GM18499 (cell line): ENCODE data around the gene ATP11A.

Experiments
- ATAC-seq: cut with Tn5 transposase; IDR thresholded peaks from one replicate; pipeline ENCODE4 v1.9.1; 2021; ENCODE audit warnings: moderate number of reproducible peaks; ENCODE audit not compliant: insufficient read depth, unreplicated experiment

ATP11A gene

GRCh38 chr13:112910016-112910415 lies 220.2 kb downstream of the ATP11A start:
- no peak for ATAC-seq

GRCh38 chr13:112910616-112911280 lies 220.9 kb downstream of the ATP11A start:
- ATAC-seq: no peak

GRCh38 chr13:112911285-112911701 lies 221.5 kb downstream of the ATP11A start:
- no peak for ATAC-seq

DNA sequence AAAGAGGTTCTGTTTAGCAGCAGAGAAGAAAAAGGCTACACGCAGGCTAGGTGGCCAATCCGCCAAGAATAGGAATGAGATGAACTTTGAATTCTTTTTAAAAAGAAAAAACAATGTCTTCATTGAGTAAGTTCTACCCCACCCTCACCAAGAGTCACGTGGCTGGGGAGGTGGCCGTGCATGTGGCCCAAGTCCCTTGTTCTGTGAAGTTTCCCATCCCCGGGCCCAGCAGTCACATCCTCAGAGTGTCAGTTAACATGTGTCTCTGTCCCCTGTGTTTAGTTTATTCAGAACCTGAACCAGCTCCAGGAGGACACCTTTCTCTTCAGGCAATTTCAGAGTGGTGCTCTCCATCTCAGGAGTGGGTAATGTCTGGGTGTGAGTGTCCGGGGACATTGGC lies 222.0 kb downstream of the ATP11A start:
- ATAC-seq: no peak

GRCh38 chr13:112912726-112913440 lies 223.0 kb downstream of the ATP11A start:
- ATAC-seq: no peak

DNA sequence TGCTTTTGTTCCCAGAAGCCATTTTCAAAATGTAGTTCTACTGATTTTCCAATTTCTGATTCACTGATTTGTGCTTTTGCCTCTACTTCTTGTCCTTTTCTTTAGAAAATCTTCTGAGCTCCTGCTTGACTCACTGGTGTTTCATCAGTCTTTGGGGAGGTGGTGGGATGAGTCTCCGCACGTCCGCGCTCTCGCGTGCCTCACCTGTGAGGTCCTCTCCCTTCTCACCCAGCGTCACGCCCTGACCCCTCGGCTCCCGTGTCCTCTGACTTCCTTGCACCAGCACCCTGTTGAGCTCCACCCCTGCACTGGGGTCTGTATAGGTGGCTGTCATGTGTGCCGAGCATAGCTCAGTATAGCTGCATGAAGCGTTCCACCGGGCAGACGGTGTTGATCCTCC lies 226.5 kb downstream of the ATP11A start:
- no peak for ATAC-seq

DNA sequence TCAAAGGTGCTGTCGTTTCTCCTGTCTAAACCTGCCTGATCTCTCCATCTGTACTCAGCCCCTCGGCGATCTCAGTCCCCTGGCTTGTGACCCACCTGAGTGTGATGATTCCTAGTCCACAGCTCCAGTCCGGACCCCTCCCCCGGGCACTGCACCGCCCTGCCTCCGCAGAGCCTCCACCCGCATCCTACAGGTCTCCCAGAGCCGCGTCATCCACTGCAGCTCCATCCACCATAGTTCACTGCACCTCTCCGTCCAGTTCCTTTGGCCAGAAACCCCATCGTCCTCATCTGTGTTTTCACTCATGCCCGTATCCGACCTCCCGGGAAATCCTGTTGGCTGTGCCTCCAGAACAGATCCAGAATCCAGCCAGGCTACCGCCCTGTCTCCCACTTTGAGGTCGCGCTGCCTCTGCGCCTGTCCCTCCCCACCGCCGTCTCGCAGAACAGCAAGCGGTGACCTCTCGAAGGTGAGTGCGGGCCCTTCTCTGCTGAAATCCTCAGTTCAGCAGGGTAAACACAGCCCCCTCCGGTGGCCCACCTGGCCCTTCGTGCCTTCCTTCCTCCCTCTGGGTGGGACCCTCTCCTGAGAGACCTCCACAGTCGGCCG lies 227.3 kb downstream of the ATP11A start:
- ATAC-seq: no peak

- no peak for ATAC-seq
Measured at GRCh38 chr13:112917737-112918136, 227.9 kb downstream of the ATP11A start.

DNA sequence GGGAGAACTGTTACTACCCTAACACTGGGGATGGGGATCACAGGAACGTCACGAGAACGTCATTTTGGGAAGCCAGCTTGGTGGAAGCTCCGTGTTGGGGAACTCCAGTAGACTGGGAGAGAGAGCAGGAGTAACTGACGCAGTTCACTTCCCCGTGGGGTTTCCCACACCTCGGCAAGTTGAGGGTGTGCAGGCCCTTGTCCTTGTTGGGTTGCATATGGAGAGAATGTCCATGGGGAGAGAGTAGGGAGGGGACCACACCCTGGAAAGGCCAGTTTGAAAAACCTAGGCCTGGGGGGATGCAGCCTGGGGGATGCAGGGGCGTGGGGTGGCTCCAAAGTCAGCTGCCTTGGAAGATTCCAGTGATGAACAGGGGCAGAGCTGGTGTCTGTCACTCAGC lies 228.4 kb downstream of the ATP11A start:
- no peak for ATAC-seq

DNA sequence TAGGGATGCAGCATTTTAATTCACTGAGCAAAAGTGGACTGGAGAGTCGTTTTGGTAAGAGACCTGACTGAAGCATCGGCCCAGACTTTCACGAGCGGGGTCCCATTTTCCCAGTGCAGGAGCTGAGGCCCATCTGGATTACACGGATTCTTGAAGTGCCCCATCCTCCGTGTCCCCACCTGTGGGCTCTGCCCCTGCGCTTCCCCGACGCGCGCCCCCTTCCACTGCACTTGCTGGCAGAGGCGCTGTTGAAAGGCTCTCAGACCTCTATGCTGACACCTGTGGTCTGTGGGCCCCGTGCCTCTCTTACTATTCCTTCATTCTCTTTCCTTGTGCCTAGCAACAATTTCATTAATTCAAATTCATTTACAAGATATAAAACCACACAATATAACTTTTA lies 228.9 kb downstream of the ATP11A start:
- no peak for ATAC-seq

GRCh38 chr13:112923962-112924361 lies 234.1 kb downstream of the ATP11A start:
- no peak for ATAC-seq

DNA sequence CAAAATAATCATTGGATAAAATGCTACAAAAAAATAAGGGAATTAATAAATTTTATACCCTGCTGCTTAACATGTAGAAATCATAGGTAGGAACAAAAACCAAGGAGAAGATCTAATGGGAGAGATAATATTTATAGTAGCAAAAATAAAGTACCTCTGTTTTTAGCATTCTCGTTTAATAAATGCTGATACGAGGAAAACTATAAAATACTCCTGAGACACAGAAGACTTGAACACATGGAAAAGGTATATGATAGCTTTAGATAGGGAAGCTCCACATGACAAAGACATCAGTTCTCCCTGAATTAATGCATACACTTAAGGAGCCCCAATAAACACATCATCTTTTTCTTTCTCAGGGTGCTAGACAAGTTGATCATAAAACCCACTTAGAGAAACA lies 234.5 kb downstream of the ATP11A start:
- no peak for ATAC-seq

DNA sequence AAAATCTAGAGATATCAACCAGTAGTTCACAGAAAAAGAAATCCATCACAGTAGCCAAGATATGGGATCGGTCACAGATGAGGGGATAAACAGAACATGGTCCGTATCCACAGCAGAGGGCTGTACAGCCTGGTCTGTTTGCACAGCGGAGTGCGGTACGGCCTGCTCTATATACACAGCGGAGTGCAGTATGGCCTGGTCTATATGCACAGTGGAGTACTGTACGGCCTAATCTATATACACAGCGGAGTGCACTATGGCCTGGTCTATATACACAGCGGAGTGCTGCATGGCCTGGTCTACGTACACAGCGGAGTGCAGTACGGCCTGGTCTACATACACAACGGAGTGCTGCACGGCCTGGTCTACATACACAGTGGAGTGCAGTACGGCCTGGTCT lies 236.2 kb downstream of the ATP11A start:
- no peak for ATAC-seq

DNA sequence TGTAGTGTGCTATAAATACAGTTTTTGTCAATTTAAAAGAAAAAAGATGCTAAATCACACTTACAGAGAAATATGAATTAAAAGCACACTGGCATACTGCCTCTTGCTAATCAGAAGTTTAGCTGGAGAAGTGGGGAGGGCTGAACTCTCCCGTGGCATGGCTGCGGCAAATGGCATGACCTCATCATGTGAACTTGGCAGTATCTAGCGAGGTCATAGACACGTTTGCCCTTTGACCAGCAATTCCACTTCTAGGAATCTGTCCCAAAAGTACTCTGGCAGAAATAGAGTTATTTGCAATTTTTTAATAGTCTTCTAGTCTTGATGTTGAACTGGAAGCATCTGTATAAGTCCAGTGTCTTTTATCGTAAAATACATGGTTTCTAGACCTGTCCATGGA lies 237.2 kb downstream of the ATP11A start:
- no peak for ATAC-seq

DNA sequence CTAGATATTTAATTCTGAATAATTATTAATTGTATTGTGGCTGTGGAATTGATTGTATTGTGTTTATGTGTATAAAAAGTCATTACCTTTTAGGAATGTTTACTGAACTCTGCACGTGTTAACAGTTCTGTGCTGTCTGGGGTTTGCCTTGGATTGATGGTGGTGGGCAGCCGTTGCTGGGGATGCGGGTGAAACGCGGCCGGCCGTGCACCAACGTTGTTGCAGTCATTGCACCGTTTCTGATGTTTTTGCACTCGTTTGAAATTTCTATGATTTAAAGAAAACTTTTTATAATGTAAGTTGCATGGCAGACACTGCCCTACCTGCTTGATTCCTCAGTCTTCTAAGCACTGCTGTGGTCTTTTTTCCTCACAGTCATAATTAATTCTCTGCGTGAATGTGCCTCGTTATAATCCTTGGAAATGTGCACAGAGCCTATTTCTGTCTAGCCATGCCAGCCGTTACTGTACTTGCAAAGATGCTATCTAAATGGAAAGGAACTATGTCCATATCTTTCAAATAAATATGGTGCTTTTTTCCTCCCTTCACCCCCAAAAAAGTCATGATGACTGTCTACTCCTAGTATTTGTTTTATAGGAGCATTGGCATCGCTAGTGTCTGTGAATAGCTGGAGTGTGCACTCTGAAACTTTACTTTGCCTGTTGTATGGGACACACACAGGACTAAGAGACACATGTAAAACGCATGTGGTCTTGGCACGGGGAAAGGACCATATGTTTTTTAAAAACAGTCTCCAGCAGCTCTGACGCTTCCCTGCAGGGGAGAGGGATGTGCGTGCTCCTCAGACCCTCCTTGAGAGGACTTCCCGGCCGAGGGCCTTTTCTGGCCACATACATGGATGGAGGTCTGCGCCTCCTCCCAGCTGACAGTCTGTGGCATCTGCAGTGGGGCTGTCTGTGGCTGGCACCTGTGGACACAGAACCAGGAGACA lies 238.5 kb downstream of the ATP11A start:
- ATAC-seq: no peak

DNA sequence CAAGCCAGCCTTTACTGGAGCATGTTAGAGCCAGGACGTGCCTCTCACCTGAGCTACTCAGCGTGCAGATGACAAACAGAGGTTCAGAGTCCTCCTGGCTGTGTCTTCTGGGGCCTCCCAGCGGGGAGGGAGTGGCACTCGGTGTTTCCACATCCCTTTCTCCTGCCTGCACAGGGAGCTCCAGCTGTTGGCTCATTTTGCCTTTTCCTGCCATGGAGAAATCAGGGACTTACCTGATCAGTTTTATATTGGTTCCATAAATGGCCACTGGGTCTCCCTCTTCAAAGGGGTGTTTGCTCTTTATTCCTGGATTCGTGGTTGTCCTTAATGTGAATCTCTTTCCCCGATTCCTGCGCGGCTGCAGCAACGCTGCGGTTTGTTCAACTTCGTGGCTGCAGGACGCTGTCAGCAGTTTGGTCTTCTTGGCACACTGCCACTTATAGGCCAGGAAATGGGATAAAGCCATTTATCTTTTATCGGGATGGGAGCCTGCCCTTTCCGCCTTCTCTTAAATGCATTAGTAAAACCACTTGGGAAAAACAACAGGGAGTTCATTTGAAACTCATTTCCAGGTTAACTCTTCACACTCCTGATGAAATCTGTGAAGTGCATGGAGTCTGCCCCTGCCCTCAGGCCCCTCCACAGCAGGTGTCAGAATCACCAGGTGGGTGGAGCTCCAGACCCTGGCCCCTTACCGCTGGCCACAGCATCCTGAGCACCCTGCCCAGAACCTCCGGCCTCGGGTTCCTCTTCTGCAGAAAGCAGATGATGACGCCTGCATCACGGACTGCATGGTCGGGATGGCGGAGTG lies 239.3 kb downstream of the ATP11A start:
- no peak for ATAC-seq

DNA sequence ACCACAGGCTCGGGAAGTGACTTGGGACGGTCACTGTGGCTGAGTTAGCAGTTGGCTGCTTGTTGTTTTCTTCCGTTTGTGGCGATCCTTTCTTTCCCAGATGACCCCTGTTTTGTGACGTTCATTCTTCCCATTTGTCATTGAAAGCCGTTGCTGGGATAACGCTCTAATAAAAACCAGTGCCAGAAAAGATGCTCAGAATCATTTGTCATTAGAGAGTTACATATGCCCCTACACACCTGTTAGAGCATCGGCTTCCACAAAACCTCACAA lies 239.9 kb downstream of the ATP11A start:
- no peak for ATAC-seq

DNA sequence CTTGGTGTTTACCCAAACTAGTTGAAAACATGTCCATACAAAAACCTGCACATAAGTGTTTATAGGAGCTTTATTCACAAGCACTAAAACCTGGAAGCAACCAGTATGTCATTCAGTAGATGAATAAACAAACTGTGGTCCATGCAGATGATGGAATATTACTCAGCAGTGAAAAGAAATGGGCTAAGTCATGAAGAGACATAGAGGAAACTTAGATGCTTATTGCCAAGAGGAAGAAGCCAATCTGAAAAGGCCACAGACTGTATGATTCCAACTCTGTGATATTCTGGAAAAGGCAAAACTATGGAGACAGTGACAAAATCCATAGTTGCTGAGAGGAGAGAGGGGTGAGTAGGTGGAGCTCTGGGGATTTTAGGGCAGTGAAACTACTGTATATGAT lies 240.4 kb downstream of the ATP11A start:
- ATAC-seq: no peak

- no peak for ATAC-seq
Measured at GRCh38 chr13:112931028-112931934, 241.4 kb downstream of the ATP11A start.
